Small intestine (tissue), 7 donors: ENCODE results near the gene SRD5A2. TPM values are rescaled to one million over a fixed set of nuclear protein-coding genes. Genes with fewer than 3 reads are reported as not detected.

ENCODE experiments used
- DNase-seq, 2 donors: peaks; one replicate each; pipeline versions ENCODE4 v3.0.0 to v3.0.0-alpha.2; 2013
- FAIRE-seq: peaks from 2 replicates; lab custom pipeline; 2012; peaks lifted over from hg19 to GRCh38; lab: Jason Lieb, UNC
- H3K27ac ChIP-seq, 3 donors: one replicate each; pipeline ENCODE4 v1.5.1; 2013; ENCODE audit warnings: low read length in 2 of 3, mild to moderate bottlenecking in 2 of 3, control low read depth in 1 of 3, inconsistent platforms in 1 of 3, low read depth in 1 of 3, moderate library complexity in 1 of 3
- H3K27me3 ChIP-seq, 3 donors: one replicate each; pipeline ENCODE4 v1.6.1; 2013; ENCODE audit warnings: low read length in 3 of 3, inconsistent platforms in 1 of 3; ENCODE audit not compliant: control insufficient read depth in 3 of 3, insufficient read depth in 3 of 3
- H3K36me3 ChIP-seq, 3 donors: one replicate each; pipeline ENCODE4 v1.6.1; 2013; ENCODE audit warnings: low read length in 3 of 3, inconsistent platforms in 1 of 3, low read depth in 1 of 3, mild to moderate bottlenecking in 1 of 3, moderate library complexity in 1 of 3; ENCODE audit not compliant: control insufficient read depth in 3 of 3, insufficient read depth in 2 of 3
- H3K4me1 ChIP-seq, 3 donors: one replicate each; pipeline ENCODE4 v1.6.1; 2013; ENCODE audit warnings: low read length in 2 of 3, inconsistent platforms in 1 of 3, low read depth in 1 of 3, mild to moderate bottlenecking in 1 of 3, moderate library complexity in 1 of 3; ENCODE audit not compliant: control insufficient read depth in 3 of 3, insufficient read depth in 2 of 3
- H3K4me3 ChIP-seq, 3 donors: one replicate each; pipeline ENCODE4 v1.5.1; 2013; ENCODE audit warnings: low read length in 3 of 3, control low read depth in 1 of 3, inconsistent platforms in 1 of 3, low read depth in 1 of 3, mild to moderate bottlenecking in 1 of 3, moderate library complexity in 1 of 3
- H3K9me3 ChIP-seq, 2 donors: one replicate each; pipeline ENCODE4 v1.6.1; 2013; ENCODE audit warnings: low read depth in 1 of 2, low read length in 1 of 2; ENCODE audit not compliant: control insufficient read depth in 2 of 2, insufficient read depth in 1 of 2
- WGBS, 3 donors: extraction: QIAGEN DNeasy Blood & Tissue Kit; methylation state at CpG; one replicate each; pipeline ENCODE4 v1.1.7; 2013; 5-methylcytosine and 5-hydroxymethylcytosine counted together
- polyA plus RNA-seq, 4 donors: library from polyadenylated mRNA; stranded (reverse) in 3 of 4; unstranded in 1 of 4; fragments of 200-250 nt in 3 of 4; fragments of 120-200 nt in 1 of 4; gene quantifications; one replicate each; pipeline versions ENCODE4 v1.2.1 to v1.2.3, GENCODE V29; 2013
- donor health status: healthy with polysubstance abuse.
- donor health status: control.
- donor health status: control.
- donor health status: Bipolar disorder and iron deficiency.
- donor health status: healthy.

Gene SRD5A2
- polyA plus RNA-seq, 4 donors, result 0.89 TPM; not detected in 3

DNA sequence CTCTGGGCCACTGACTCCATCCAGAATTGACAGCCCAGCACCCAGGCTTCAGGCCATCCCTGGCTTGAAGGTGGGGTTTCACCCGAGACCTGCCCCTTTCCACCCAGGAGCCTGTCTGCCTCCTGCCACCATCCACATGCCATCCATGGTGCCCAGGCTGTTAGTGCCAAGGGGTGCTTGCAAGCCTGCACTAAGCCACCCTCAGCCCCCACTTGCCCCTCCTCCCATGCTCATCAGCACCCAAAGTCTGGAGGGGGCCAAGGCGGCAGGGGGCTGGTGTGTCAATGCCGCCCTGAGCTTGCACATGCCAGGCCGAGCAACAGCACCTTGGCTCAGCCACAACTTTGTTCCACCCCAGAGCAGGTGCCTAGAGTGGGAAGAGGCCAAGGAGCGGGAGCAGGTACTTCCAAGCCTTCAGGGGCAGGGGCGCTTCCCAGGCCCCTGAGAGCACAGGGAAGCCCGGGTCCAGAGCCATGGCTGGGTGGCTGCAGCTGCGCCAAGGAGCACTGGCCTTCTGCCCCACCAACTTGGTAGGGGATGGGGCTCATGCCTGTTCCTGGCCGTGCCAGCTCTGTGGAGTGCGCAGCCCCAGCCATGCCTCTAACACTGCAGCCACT, 12.0 kb downstream of the SRD5A2 start:
- FAIRE-seq, result no peak
- DNase-seq, result no peak
- Histone ChIP-seq H3K27me3 (no peaks in the 10 kb centered on the region), H3K36me3 (no peaks in the 10 kb centered on the region), H3K27ac (no peak overlapping the region), H3K4me3 (no peak overlapping the region), H3K4me1 (no peaks in the 10 kb centered on the region), H3K9me3 (no peaks in the 10 kb centered on the region)
- 89 to 96% (median 93%) methylated on average over 10 of the region's 10 CpGs for WGBS, 3 donors

DNA sequence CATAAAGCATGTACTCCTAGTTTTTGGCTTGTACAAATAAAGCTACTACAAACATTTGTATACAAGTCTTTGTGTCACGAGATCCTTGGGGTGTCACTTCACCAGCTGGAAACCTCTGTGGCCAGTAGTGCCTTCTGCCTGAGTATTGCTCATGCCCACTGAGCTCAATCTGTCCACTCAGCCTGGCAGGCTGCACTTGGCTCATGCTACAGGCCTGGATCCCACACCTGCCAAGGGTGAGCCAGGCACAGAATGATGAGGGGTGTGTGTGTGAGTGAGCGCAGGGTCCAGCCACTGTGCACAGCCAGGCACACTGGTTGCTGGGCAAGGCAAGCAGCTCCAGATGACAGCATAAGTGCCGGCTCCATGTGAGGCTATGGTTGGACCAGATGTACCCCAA, 13.1 kb downstream of the SRD5A2 start:
- no peaks in the 10 kb centered on the region for H3K27me3 ChIP-seq
- no peaks in the 10 kb centered on the region for H3K4me1 ChIP-seq
- H3K27ac ChIP-seq, result no peak overlapping the region
- no peaks in the 10 kb centered on the region for H3K36me3 ChIP-seq
- H3K9me3 ChIP-seq, result no peaks in the 10 kb centered on the region
- no peak overlapping the region for H3K4me3 ChIP-seq
- no peak for DNase-seq
- FAIRE-seq, result no peak
- 82 to 91% (median 88%) methylated on average over 3 of the region's 3 CpGs for WGBS, 3 donors

GRCh38 chr2:31563273-31563839, 17.4 kb downstream of the SRD5A2 start:
- no peak for FAIRE-seq

GRCh38 chr2:31561823-31562222, 18.9 kb downstream of the SRD5A2 start:
- no peak for FAIRE-seq
- DNase-seq, result no peak
- Histone ChIP-seq H3K27me3 (no peaks in the 10 kb centered on the region), H3K36me3 (no peaks in the 10 kb centered on the region), H3K4me1 (no peaks in the 10 kb centered on the region), H3K4me3 (no peak overlapping the region), H3K9me3 (no peaks in the 10 kb centered on the region), H3K27ac (no peak overlapping the region)
- 43 to 74% (median 59%) methylated on average over 1 of the region's 1 CpG for WGBS, 3 donors

More at GRCh38 chr2:31563273-31563839, 17.4 kb downstream of the SRD5A2 start:
- WGBS, 3 donors, result 47 to 64% (median 53%) methylated on average over 1 of the region's 1 CpG
- H3K9me3 ChIP-seq, result no peaks in the 10 kb centered on the region
- no peak overlapping the region for H3K27ac ChIP-seq
- no peaks in the 10 kb centered on the region for H3K27me3 ChIP-seq
- no peaks in the 10 kb centered on the region for H3K4me1 ChIP-seq
- no peak for DNase-seq
- H3K36me3 ChIP-seq, result no peaks in the 10 kb centered on the region
- no peak overlapping the region for H3K4me3 ChIP-seq

GRCh38 chr2:31558401-31559295, 22.1 kb downstream of the SRD5A2 start:
- Histone ChIP-seq H3K36me3 (no peaks in the 10 kb centered on the region), H3K9me3 (peaks cover 0 to 5% of the 10 kb centered on the region in 2 donors), H3K27me3 (no peaks in the 10 kb centered on the region), H3K4me1 (no peaks in the 10 kb centered on the region), H3K4me3 (no peak overlapping the region), H3K27ac (no peak overlapping the region)
- no peak for FAIRE-seq
- 70 to 83% (median 79%) methylated on average over 7 of the region's 7 CpGs for WGBS, 3 donors
- no peak for DNase-seq

- Histone ChIP-seq H3K4me1 (no peaks in the 10 kb centered on the region), H3K27ac (no peak overlapping the region), H3K27me3 (no peaks in the 10 kb centered on the region), H3K9me3 (peaks cover 0 to 11% of the 10 kb centered on the region in 2 donors), H3K36me3 (no peaks in the 10 kb centered on the region), H3K4me3 (no peak overlapping the region)
- no peak for FAIRE-seq
- peak in 1 of 2 donors; percentile 30 for DNase-seq
Measured at GRCh38 chr2:31556940-31557339, 23.8 kb downstream of the SRD5A2 start.

- FAIRE-seq (no peak), DNase-seq (no peak)
- H3K4me1 ChIP-seq, result no peaks in the 10 kb centered on the region
- no peak overlapping the region for H3K4me3 ChIP-seq
- WGBS, 3 donors, result 72 to 78% (median 73%) methylated on average over 3 of the region's 3 CpGs
- no peaks in the 10 kb centered on the region for H3K27me3 ChIP-seq
- peaks cover 0 to 11% of the 10 kb centered on the region in 2 donors for H3K9me3 ChIP-seq
- H3K36me3 ChIP-seq, result no peaks in the 10 kb centered on the region
- H3K27ac ChIP-seq, result no peak overlapping the region
Measured at GRCh38 chr2:31555967-31556706, 24.6 kb downstream of the SRD5A2 start.

DNA sequence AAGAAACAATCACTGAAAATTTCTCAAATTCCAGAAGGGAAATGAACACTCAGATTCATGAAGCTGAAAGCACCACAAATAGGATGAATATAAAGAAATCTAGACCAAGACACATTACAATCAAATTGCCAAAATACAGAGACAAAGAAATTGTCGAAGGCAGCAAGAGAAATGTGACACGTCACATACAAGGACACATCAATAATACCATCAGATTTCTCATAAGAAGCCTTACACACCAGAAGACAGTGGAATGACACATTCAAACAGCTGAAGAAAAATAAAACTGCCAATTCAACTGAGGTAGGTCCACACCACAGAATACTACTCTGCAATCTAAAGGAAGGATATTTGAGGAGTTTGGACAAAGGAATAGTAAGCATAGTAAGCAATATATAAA, 27.4 kb downstream of the SRD5A2 start:
- whole genome bisulfite sequencing, 3 donors, result 89 to 94% (median 94%) methylated on average over 2 of the region's 2 CpGs
- Histone ChIP-seq H3K9me3 (peaks cover 0 to 11% of the 10 kb centered on the region in 2 donors), H3K27me3 (no peaks in the 10 kb centered on the region), H3K4me1 (no peaks in the 10 kb centered on the region), H3K27ac (no peak overlapping the region), H3K4me3 (no peak overlapping the region), H3K36me3 (no peaks in the 10 kb centered on the region)
- FAIRE-seq (no peak), DNase-seq (no peak)
